ENCODE measurements around the gene S100A5. TPM values are rescaled to one million over a fixed set of nuclear protein-coding genes. Genes with fewer than 3 reads are reported as not detected.
"Not testable (repeated sequence)": the region's sequence is repeated elsewhere in the genome, so short reads cannot be mapped to it uniquely, and the experiment has no call there.

S100A5 gene
- 0.53 TPM for polyA plus RNA-seq (2013, experiment 1 of 2; ENCODE audit: insufficient read length)
- 0.56 TPM for polyA plus RNA-seq (2013, experiment 2 of 2; ENCODE audit: insufficient read length)

- peak; percentile 64 for DNase-seq
These were observed at the start of gene S100A5 for GRCh38 chr1:153540394-153541361. Gene S100A5, minus strand, starts transcription at chr1:153540934. Its CDS starts 743 bp downstream, at chr1:153540191.

- DNase-seq = no peak
These were observed 47.7 kb upstream of the S100A5 start for GRCh38 chr1:153588482-153588881.

- not testable (repeated sequence) for DNase-seq
These were observed 47.3 kb upstream of the S100A5 start for GRCh38 chr1:153588033-153588432.

- DNase-seq = no peak
These were observed 46.6 kb upstream of the S100A5 start for GRCh38 chr1:153587314-153587713.

GRCh38 chr1:153586347-153586746 lies 45.6 kb upstream of the S100A5 start:
- DNase-seq = no peak

GRCh38 chr1:153585006-153585405 lies 44.3 kb upstream of the S100A5 start:
- DNase-seq = no peak

GRCh38 chr1:153583976-153584375 lies 43.2 kb upstream of the S100A5 start:
- DNase-seq = peak; percentile 22

- DNase-seq = not testable (repeated sequence)
These were observed 42.8 kb upstream of the S100A5 start for GRCh38 chr1:153583514-153583913.

- not testable (repeated sequence) for DNase-seq
These were observed 42.1 kb upstream of the S100A5 start for GRCh38 chr1:153582836-153583235.

GRCh38 chr1:153578936-153579335 lies 38.2 kb upstream of the S100A5 start:
- DNase-seq = peak; percentile 39

GRCh38 chr1:153578490-153578889 lies 37.8 kb upstream of the S100A5 start:
- peak; percentile 75 for DNase-seq

- no peak for DNase-seq
These were observed 36.9 kb upstream of the S100A5 start for GRCh38 chr1:153577624-153578051.

- DNase-seq = no peak
These were observed 36.4 kb upstream of the S100A5 start for GRCh38 chr1:153577138-153577537.

- DNase-seq = not testable (repeated sequence)
These were observed 34.8 kb upstream of the S100A5 start for GRCh38 chr1:153575497-153575896.

GRCh38 chr1:153575081-153575491 lies 34.4 kb upstream of the S100A5 start:
- DNase-seq = not testable (repeated sequence)

- DNase-seq = no peak
These were observed 32.6 kb upstream of the S100A5 start for GRCh38 chr1:153573351-153573750.

GRCh38 chr1:153572569-153573015 lies 31.9 kb upstream of the S100A5 start:
- DNase-seq = peak; percentile 80

GRCh38 chr1:153571706-153572105 lies 31.0 kb upstream of the S100A5 start:
- no peak for DNase-seq

GRCh38 chr1:153570874-153571273 lies 30.1 kb upstream of the S100A5 start:
- no peak for DNase-seq

- no peak for DNase-seq
These were observed 28.7 kb upstream of the S100A5 start for GRCh38 chr1:153569465-153569864.

- DNase-seq = peak; percentile 87
These were observed 27.8 kb upstream of the S100A5 start for GRCh38 chr1:153568367-153569099.

- peak; percentile 33 for DNase-seq
These were observed 27.1 kb upstream of the S100A5 start for GRCh38 chr1:153567621-153568366.

Measured in fibroblast of skin of abdomen (primary cell).